Measurements from ENCODE around the gene PRSS53.

PRSS53 gene

DNA sequence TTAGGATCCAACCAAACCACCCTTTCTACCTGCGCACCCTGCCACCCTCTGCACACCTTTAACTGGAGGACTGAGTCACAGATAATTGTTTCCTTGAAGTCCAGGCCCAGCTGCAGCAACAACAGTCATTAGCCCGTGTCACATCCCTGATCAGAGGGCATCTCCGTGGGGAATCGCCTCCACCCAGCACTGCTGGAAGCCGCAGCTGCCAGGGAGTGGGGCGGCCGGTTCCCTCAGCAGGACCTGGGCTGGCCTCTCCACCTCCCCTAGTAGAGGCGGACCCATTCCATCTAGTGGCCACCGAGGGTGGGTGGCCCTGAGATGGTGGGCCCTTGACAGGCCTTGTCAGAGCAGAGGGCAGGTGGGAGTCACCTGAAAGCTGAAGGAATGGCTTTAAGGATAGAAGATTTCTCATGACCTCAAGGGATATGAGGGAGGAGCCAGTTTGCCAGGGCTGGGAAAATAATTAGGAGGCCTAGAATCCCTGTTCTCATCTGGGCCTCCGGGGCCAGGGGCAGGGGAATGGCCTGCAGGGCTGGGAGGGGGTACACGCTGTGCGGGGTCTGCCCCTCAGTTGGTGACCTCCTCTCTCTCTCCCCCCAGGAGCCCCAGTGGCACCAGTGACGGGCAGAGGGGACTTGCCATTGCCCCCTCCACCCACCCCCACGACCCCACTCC is 6.2 kb downstream of the PRSS53 start:
- TF ChIP-seq CTCF (IDR thresholded peaks at IDR 0.05; ENCODE audit: control insufficient read depth, insufficient read depth, low read depth, low read length, missing control alignments), result no peak
- no peak for DNase-seq (ENCODE audit: low read depth)

GRCh38 chr16:31081428-31082351 is 7.1 kb downstream of the PRSS53 start:
- no peak for DNase-seq (ENCODE audit: low read depth)
- no peak overlapping the region for H3K4me3 ChIP-seq (ENCODE audit: control insufficient read depth, low read depth, low read length)
- TF ChIP-seq CTCF (IDR thresholded peaks at IDR 0.05; ENCODE audit: control insufficient read depth, insufficient read depth, low read depth, low read length, missing control alignments), result no peak

More for the DNA sequence above, 6.2 kb downstream of the PRSS53 start:
- H3K4me3 ChIP-seq (ENCODE audit: control insufficient read depth, low read depth, low read length), result no peak overlapping the region

DNA sequence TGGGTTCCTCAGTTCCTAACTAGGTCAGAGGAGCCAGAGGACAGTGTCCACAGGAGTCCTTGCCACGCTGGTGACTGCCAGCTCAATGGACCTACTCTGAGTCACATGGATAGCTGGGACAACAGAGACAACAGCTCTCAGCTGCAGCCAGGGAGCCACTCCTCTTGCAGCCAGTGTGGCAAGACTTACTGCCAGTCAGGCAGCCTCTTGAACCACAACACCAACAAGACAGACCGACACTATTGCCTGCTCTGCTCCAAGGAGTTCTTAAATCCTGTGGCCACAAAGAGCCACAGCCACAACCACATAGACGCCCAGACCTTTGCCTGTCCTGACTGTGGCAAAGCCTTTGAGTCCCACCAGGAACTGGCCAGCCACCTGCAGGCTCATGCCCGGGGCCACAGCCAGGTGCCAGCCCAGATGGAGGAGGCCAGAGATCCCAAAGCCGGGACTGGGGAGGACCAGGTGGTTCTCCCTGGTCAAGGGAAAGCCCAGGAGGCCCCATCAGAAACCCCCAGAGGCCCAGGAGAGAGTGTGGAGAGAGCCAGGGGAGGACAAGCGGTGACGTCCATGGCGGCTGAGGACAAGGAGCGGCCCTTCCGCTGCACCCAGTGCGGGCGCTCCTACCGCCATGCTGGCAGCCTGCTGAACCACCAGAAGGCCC is 7.9 kb downstream of the PRSS53 start:
- no peak for TF ChIP-seq CTCF (IDR thresholded peaks at IDR 0.05; ENCODE audit: control insufficient read depth, insufficient read depth, low read depth, low read length, missing control alignments)
- H3K4me3 ChIP-seq (ENCODE audit: control insufficient read depth, low read depth, low read length), result no peak overlapping the region
- DNase-seq (ENCODE audit: low read depth), result no peak

DNA sequence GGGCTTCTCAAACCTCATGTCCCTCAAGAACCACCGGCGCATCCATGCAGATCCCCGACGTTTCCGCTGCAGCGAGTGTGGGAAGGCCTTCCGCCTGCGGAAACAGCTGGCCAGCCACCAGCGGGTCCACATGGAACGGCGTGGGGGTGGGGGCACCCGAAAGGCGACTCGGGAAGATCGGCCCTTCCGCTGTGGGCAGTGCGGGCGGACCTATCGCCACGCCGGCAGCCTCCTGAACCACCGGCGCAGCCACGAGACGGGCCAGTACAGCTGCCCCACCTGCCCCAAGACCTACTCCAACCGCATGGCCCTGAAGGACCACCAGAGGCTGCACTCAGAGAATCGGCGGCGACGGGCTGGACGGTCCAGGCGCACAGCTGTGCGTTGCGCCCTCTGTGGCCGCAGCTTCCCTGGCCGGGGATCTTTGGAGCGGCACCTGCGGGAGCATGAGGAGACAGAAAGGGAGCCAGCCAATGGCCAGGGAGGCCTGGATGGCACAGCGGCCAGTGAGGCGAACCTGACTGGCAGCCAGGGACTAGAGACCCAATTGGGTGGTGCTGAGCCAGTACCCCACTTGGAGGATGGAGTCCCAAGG is 8.6 kb downstream of the PRSS53 start:
- H3K4me3 ChIP-seq (ENCODE audit: control insufficient read depth, low read depth, low read length), result no peak overlapping the region
- TF ChIP-seq CTCF (IDR thresholded peaks at IDR 0.05; ENCODE audit: control insufficient read depth, insufficient read depth, low read depth, low read length, missing control alignments), result no peak
- DNase-seq (ENCODE audit: low read depth), result no peak

- no peak overlapping the region for H3K4me3 ChIP-seq (ENCODE audit: control insufficient read depth, low read depth, low read length)
- no peak for TF ChIP-seq CTCF (IDR thresholded peaks at IDR 0.05; ENCODE audit: control insufficient read depth, insufficient read depth, low read depth, low read length, missing control alignments)
- DNase-seq (ENCODE audit: low read depth), result no peak
Measured at GRCh38 chr16:31079342-31079944, 9.3 kb downstream of the PRSS53 start.

All from AG09309 (cell line).